H1 (cell line): ENCODE data around the gene MRPS27. TPM values are rescaled to one million over a fixed set of nuclear protein-coding genes. Genes with fewer than 3 reads are reported as not detected.

Experiments
- CTCF ChIA-PET: fragments of 300-600 bp; sonication (Branson Sonifier 250); formaldehyde crosslinking; loops from one replicate; lab custom pipeline; 2021; ENCODE audit not compliant: partially characterized antibody; lab: Charles Lee
- POLR2A ChIA-PET: fragments of 300-600 bp; sonication (Branson Sonifier 250); formaldehyde crosslinking; loops from one replicate; lab custom pipeline; 2021; ENCODE audit warnings: inconsistent platforms; ENCODE audit not compliant: partially characterized antibody; lab: Charles Lee
- DNase-seq, 2 experiments: peaks; one replicate each; pipeline versions ENCODE4 v3.0.0 to v3.0.0-alpha.2; 2010 to 2022; ENCODE audit warnings: low spot score in 2 of 2, low read depth in 1 of 2, mixed read lengths in 1 of 2
- FAIRE-seq: peaks from 2 replicates; lab custom pipeline; 2011; peaks lifted over from hg19 to GRCh38; lab: Jason Lieb, UNC
- H2AFZ ChIP-seq: 2 replicates; pipeline ENCODE4 v1.8.1; 2012; ENCODE audit warnings: low read length, inconsistent platforms
- H2AK5ac ChIP-seq: 2 replicates; pipeline ENCODE4 v1.6.1; 2013; ENCODE audit warnings: low read depth, low read length
- H2BK120ac ChIP-seq: replicated peaks from 2 replicates; pipeline ENCODE3; 2013; ENCODE audit warnings: low read depth, low read length, inconsistent platforms
- H2BK12ac ChIP-seq: 2 replicates; pipeline ENCODE4 v1.6.1; 2013; ENCODE audit warnings: low read depth, low read length
- H2BK15ac ChIP-seq: 2 replicates; pipeline ENCODE4 v1.6.1; 2013; ENCODE audit warnings: low read length
- H2BK20ac ChIP-seq: 2 replicates; pipeline ENCODE4 v1.6.1; 2013; ENCODE audit warnings: low read length
- H2BK5ac ChIP-seq: 2 replicates; pipeline ENCODE4 v1.6.1; 2013; ENCODE audit warnings: low read depth, low read length
- H3K14ac ChIP-seq: 2 replicates; pipeline ENCODE4 v1.6.1; 2013; ENCODE audit warnings: inconsistent platforms; ENCODE audit not compliant: insufficient read length
- H3K18ac ChIP-seq: 2 replicates; pipeline ENCODE4 v1.6.1; 2013; ENCODE audit warnings: low read length; ENCODE audit errors: extremely low read depth
- H3K23ac ChIP-seq: 2 replicates; pipeline ENCODE4 v1.6.1; 2013; ENCODE audit warnings: inconsistent platforms; ENCODE audit not compliant: insufficient read length
- H3K23me2 ChIP-seq: 2 replicates; pipeline ENCODE4 v1.6.1; 2013; ENCODE audit warnings: low read depth, low read length
- H3K27ac ChIP-seq: 2 replicates; pipeline ENCODE4 v1.6.1; 2011; ENCODE audit warnings: low read depth, low read length, inconsistent platforms
- H3K27me3 ChIP-seq, 4 experiments: replicated peaks in 1 of 4; 1 replicate in 1 of 4; 2 replicates in 3 of 4; pipeline versions ENCODE4 v1.6.1 to v1.8.1; 2011 to 2013; ENCODE audit warnings: low read length in 3 of 4, mild to moderate bottlenecking in 3 of 4, inconsistent platforms in 2 of 4, mixed read lengths in 2 of 4, moderate library complexity in 1 of 4; ENCODE audit not compliant: control insufficient read depth in 3 of 4, insufficient read depth in 3 of 4; ENCODE audit errors: extremely low read depth in 1 of 4
- H3K36me3 ChIP-seq, 4 experiments: 2 replicates each; pipeline versions ENCODE4 v1.6.1 to v1.8.1; 2011 to 2013; ENCODE audit warnings: mild to moderate bottlenecking in 4 of 4, low read length in 3 of 4, moderate library complexity in 2 of 4, control low read depth in 1 of 4, inconsistent platforms in 1 of 4; ENCODE audit not compliant: insufficient read depth in 4 of 4, control insufficient read depth in 2 of 4
- H3K4ac ChIP-seq: replicated peaks from 2 replicates; pipeline ENCODE3; 2013; ENCODE audit warnings: low read length, low read depth, mixed read lengths, inconsistent platforms; ENCODE audit not compliant: insufficient read length
- H3K4me1 ChIP-seq, 4 experiments: replicated peaks in 1 of 4; 1 replicate in 1 of 4; 2 replicates in 3 of 4; pipeline versions ENCODE4 v1.6.1 to v1.8.1; 2011 to 2013; ENCODE audit warnings: low read length in 3 of 4, inconsistent platforms in 2 of 4, mixed read lengths in 1 of 4; ENCODE audit not compliant: insufficient read depth in 4 of 4, control insufficient read depth in 3 of 4
- H3K4me2 ChIP-seq, 2 experiments: 2 replicates each; pipeline versions ENCODE4 v1.6.1 to v1.8.1; 2011 to 2013; ENCODE audit warnings: low read depth in 2 of 2, low read length in 2 of 2, control low read depth in 1 of 2, inconsistent platforms in 1 of 2, mild to moderate bottlenecking in 1 of 2; ENCODE audit not compliant: insufficient read depth in 1 of 2
- H3K4me3 ChIP-seq, 4 experiments: fragments of 200-600, 300-600 bp in 1 of 4; sonication (generic), shearing (Covaris generic), sonication (Bioruptor Twin) in 1 of 4; 2 replicates each; pipeline versions ENCODE4 v1.5.1 to v1.8.1; 2011 to 2016; ENCODE audit warnings: low read length in 4 of 4, low read depth in 3 of 4, control low read depth in 2 of 4, inconsistent platforms in 2 of 4, mild to moderate bottlenecking in 2 of 4, mixed read lengths in 1 of 4, moderate library complexity in 1 of 4; ENCODE audit not compliant: insufficient read depth in 2 of 4; ENCODE audit errors: extremely low read depth in 1 of 4
- H3K56ac ChIP-seq: replicated peaks from 2 replicates; pipeline ENCODE3; 2013; ENCODE audit warnings: low read depth, mild to moderate bottlenecking, mixed read lengths, low read length, inconsistent platforms; ENCODE audit not compliant: insufficient read length
- H3K79me1 ChIP-seq: 2 replicates; pipeline ENCODE4 v1.6.1; 2013; ENCODE audit warnings: low read depth, low read length, control low read depth
- H3K79me2 ChIP-seq, 2 experiments: 2 replicates each; pipeline versions ENCODE4 v1.6.1 to v1.8.1; 2012 to 2013; ENCODE audit warnings: low read length in 2 of 2, mild to moderate bottlenecking in 2 of 2, inconsistent platforms in 1 of 2; ENCODE audit not compliant: insufficient read depth in 2 of 2, control insufficient read depth in 1 of 2
- H3K9ac ChIP-seq, 4 experiments: replicated peaks in 1 of 4; 1 replicate in 1 of 4; 2 replicates in 3 of 4; pipeline versions ENCODE4 v1.6.1 to v1.8.1; 2011 to 2013; ENCODE audit warnings: low read depth in 3 of 4, low read length in 3 of 4, control low read depth in 2 of 4, mild to moderate bottlenecking in 2 of 4, moderate library complexity in 2 of 4, inconsistent platforms in 1 of 4; ENCODE audit errors: extremely low read depth in 1 of 4
- H3K9me3 ChIP-seq, 2 experiments: 2 replicates each; pipeline versions ENCODE4 v1.6.1 to v1.8.1; 2012 to 2013; ENCODE audit warnings: mild to moderate bottlenecking in 2 of 2, moderate library complexity in 2 of 2, control low read depth in 1 of 2, inconsistent platforms in 1 of 2, low read depth in 1 of 2, low read length in 1 of 2, mixed read lengths in 1 of 2; ENCODE audit not compliant: insufficient read depth in 2 of 2
- H4K20me1 ChIP-seq, 2 experiments: replicated peaks in 1 of 2; 2 replicates each; pipeline versions ENCODE3 to v1.8.1; 2011 to 2013; ENCODE audit warnings: inconsistent platforms in 2 of 2, low read length in 2 of 2, mild to moderate bottlenecking in 1 of 2; ENCODE audit not compliant: insufficient read depth in 2 of 2, control insufficient read depth in 1 of 2
- H4K5ac ChIP-seq: 2 replicates; pipeline ENCODE4 v1.6.1; 2013; ENCODE audit warnings: low read length, low read depth, mixed read lengths, inconsistent platforms; ENCODE audit not compliant: insufficient read length
- H4K8ac ChIP-seq: 2 replicates; pipeline ENCODE4 v1.8.0; 2013; ENCODE audit warnings: mild to moderate bottlenecking, moderate library complexity, low read length, inconsistent platforms; ENCODE audit not compliant: insufficient read depth; ENCODE audit errors: extremely low read depth
- H4K91ac ChIP-seq: replicated peaks from 2 replicates; pipeline ENCODE3; 2013; ENCODE audit warnings: low read length, mixed read lengths, inconsistent platforms; ENCODE audit not compliant: insufficient read length
- SRF ChIP-seq: IDR thresholded peaks from 2 replicates; pipeline ENCODE4 v1.6.1; 2011; ENCODE audit warnings: mild to moderate bottlenecking, low read depth, low read length, moderate library complexity
- WGBS, 2 experiments: shearing (Covaris generic) in 1 of 2; methylation state at CpG; one replicate each; pipeline versions ENCODE4 v1.1.6 to v1.1.7; 2013 to 2015; ENCODE audit warnings: low lambda C conversion rate in 2 of 2, mixed read lengths in 2 of 2, inconsistent platforms in 1 of 2, low coverage in 1 of 2, missing lambda C conversion rate in 1 of 2; ENCODE audit not compliant: insufficient replicate concordance in 2 of 2, insufficient coverage in 1 of 2, insufficient read length in 1 of 2; ENCODE audit errors: extremely low coverage in 1 of 2, missing lambda C conversion rate in 1 of 2; 5-methylcytosine and 5-hydroxymethylcytosine counted together
- polyA plus RNA-seq, 7 experiments: library from polyadenylated mRNA; depleted of rRNA in 3 of 7; stranded (reverse) in 5 of 7; unstranded in 2 of 7; fragments of >200 nt in 5 of 7; fragments of 200-250 nt in 2 of 7; gene quantifications; 1 replicate in 5 of 7; 2 replicates in 1 of 7; 4 replicates in 1 of 7; pipeline versions ENCODE4 v1.2.1 to v1.2.3, GENCODE V29; 2011 to 2013; ENCODE audit warnings: missing spikeins in 2 of 7, mixed read lengths in 2 of 7
- total RNA-seq: library from RNA; stranded (reverse); fragmentation: NEBNext Ultra II Directional; extraction: Animal tissue kit (Norgen Biotek cat#: 25700); gene quantifications from 2 replicates; pipeline ENCODE4 v1.2.1, GENCODE V29; 2021

MRPS27 gene
- total and polyA plus RNA-seq, 2 of the 8 experiments (the other 6 are each of a cell fraction or from before 2014, with no cell fraction given), result 93.2 to 102 TPM

DNA sequence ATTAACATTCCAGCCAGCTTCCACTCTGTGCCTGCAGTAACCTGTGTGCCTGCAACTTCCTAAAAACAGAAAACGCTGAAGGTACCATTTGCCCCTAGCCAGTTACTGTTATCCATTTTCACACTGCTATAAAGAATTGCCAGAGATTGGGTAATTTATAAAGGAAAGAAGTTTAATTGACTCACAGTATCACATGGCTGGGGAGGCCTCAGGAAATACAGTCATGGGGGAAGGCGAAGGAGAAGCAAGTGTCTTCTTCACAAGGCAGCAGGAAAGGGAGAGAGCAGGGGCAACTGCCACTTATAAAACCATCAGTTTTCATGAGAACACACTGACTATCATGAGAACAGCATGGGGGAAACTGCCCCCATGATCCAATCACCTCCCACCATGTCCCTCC lies 31.3 kb upstream of the MRPS27 start:
- Histone ChIP-seq H3K56ac (no peak overlapping the region), H3K23ac (no peak overlapping the region), H2BK120ac (no peak overlapping the region), H3K4me2 (no peak overlapping the region), H3K4me3 (no peak overlapping the region), H2BK12ac (no peak overlapping the region), H3K9me3 (no peaks in the 10 kb centered on the region), H3K18ac (no peak overlapping the region), H2AK5ac (no peak overlapping the region), H3K4me1 (no peaks in the 10 kb centered on the region), H3K27me3 (no peaks in the 10 kb centered on the region), H2AFZ (no peak overlapping the region), H3K23me2 (no peaks in the 10 kb centered on the region), H3K14ac (no peak overlapping the region), H3K27ac (no peak overlapping the region), H3K79me2 (no peaks in the 10 kb centered on the region), H4K91ac (no peak overlapping the region), H3K36me3 (no peaks in the 10 kb centered on the region), H3K9ac (no peak overlapping the region), H4K8ac (no peak overlapping the region), H2BK15ac (no peak overlapping the region), H4K5ac (no peak overlapping the region), H3K79me1 (no peaks in the 10 kb centered on the region), H3K4ac (no peak overlapping the region), H2BK20ac (no peak overlapping the region), H4K20me1 (no peaks in the 10 kb centered on the region), H2BK5ac (no peak overlapping the region)
- FAIRE-seq, result no peak
- no peak for DNase-seq
- ChIA-PET POLR2A (no interaction called here), CTCF (no interaction called here)
- 93% methylated on average over 2 of the region's 2 CpGs; no CpG with 5 or more reads in 1 of the 2 experiments for WGBS, 2 experiments
- TF ChIP-seq SRF, result no peak
